GF-D8 (cell line): Measurements from ENCODE around the gene PYGO2.
"Not testable (repeated sequence)": the region's sequence is repeated elsewhere in the genome, so short reads cannot be mapped to it uniquely, and the experiment has no call there.

Source experiments
- DNase-seq: peaks from one replicate; lab custom pipeline; 2025; lab: John Stamatoyannopoulos, UW

Gene PYGO2

DNA sequence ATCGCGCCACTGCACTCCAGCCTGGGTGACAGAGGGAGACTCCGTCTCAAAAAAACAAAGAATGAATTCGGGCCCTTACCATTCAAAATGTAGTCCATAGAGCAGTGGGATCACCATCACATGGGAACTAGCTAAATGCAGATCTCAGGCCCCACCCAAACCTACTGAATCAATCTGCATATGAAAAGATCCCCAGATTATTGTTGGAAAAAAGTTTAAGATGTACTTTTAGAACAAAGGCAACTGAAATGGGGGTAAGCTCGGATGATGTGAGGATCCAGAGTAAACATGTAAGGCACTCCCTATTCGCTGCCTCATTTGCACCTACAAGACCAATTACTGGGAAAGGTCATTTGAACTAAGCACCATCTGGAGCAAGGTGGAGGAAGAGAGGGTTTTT, 20.8 kb upstream of the PYGO2 start:
- no peak for DNase-seq

DNA sequence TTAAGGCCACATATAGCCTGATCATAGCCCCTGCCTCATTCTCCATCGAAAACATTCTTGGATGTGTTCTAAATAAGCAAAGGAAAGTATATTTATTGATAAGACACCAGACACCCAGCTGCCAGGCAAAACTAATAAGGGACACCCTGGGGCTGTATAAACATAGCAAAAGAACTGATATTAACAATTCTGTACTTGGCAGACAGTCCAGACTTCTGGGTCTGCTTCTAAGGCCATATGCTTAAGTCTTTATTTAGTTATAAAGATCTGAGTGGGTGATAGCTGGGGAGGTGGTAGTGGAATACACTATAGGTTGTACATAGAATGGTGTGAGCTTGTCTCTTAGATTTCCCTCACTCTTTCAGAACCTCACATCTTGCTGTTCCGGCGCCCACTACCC, 16.8 kb upstream of the PYGO2 start:
- no peak for DNase-seq

DNA sequence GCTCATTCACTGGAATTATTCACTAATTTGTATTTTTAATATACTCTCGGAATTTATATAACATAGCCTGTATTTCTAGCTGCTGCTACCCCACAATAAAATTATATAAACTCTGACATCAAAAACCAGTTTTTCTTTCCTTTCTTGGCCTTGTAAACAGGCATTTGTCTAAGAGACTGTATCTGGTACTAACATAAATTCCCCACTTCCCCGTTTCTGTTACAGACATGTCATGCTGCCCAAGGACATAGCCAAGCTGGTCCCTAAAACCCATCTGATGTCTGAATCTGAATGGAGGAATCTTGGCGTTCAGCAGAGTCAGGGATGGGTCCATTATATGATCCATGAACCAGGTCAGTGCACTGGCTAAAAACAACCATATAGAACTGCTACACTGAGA, 16.2 kb upstream of the PYGO2 start:
- not testable (repeated sequence) for DNase-seq

DNA sequence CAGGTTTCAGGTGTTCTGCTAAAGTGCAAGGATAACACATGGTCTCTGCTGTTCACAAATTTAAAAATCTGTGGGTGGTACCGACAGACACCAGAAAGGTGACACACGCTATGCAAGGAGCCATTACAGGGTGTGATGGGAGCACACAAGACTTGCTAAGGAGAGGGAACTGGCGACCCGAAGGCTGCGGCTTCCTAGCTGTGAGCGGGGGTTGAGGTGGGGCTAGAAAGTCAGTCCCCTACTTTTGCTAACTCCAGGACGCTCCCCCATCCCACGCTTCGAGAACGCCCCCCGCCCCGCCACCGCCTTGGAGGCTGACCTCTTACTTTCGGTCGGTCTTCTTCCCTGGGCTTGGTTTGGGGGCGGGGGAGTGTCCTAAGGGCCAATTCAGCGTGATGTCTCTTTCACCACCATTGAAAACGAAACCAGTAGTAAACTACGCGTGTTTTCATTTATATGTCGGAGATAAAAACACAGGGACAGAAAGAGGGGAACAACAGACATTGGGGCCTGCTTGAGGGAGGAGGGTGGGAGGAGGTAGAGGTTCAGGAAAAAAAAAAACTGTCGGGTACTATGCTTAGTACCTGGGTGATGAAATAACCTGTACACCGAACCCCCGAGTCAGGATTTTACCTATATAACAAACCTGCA, 14.0 kb upstream of the PYGO2 start:
- no peak for DNase-seq

DNA sequence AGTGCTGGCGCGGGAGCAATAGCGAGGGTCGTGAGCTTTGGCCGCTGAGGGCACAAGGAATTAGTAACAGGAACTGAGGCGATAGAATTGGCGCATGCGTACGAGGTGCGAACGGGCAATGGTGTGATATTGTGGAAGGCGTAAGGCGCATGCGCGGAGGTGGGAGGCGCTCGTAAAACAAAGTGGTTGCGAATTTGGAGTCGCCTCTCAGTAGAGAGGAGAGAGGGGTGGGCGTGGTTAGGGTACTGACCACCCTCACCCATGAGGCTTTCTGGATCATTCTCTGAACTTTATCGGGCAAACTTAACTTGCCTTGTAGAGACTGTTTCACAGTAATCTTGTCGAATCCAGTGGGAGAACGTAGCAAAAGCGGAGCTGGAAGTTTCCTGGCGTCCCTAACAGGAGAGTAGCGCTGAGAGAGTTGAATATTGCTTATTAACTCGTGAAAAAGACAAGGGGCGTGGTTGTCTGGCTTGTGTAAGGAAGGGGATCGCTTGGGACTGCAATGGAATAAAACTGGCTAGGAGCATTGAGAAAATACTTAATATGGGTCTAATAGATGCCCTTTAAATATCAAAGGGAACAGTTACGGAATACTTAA, 13.3 kb upstream of the PYGO2 start:
- peak; percentile 89 for DNase-seq

DNA sequence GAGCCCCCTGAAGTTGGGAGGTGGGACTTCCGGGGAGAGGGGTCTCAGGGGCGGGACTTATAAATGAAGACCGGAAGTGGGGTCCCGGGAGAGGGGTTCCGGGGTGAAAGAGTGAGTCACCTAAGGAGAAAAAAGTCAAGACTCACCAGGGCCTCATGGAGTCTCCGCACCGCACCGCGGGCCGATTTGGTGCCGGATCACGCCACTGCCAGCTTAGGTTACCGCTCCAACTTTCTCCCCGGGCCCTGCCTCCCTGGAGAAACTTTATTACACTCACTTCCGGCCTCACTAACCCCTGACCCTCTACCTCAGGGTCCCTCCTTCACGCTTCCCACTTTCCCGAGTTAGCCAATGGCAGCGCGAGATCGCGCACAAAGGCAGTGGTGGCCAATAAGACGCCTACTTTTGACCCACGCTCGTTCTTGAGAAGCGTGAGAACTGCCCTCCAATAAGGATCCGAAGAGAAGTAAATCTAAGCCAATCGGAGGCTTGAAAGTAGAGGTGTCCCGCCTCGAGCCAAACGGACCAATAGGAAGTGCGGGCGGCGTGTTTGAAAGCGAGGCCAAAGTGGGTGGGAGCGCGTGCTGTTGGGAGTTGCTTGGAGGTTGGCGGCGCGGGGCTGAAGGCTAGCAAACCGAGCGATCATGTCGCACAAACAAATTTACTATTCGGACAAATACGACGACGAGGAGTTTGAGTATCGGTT, 12.7 kb upstream of the PYGO2 start, which contains the start of gene CKS1B:
CKS1B (plus strand) TSS at position 580 of the 706 bp plus-strand sequence; CDS start at position 645, 65 bp downstream.
- peak; percentile 99 for DNase-seq

DNA sequence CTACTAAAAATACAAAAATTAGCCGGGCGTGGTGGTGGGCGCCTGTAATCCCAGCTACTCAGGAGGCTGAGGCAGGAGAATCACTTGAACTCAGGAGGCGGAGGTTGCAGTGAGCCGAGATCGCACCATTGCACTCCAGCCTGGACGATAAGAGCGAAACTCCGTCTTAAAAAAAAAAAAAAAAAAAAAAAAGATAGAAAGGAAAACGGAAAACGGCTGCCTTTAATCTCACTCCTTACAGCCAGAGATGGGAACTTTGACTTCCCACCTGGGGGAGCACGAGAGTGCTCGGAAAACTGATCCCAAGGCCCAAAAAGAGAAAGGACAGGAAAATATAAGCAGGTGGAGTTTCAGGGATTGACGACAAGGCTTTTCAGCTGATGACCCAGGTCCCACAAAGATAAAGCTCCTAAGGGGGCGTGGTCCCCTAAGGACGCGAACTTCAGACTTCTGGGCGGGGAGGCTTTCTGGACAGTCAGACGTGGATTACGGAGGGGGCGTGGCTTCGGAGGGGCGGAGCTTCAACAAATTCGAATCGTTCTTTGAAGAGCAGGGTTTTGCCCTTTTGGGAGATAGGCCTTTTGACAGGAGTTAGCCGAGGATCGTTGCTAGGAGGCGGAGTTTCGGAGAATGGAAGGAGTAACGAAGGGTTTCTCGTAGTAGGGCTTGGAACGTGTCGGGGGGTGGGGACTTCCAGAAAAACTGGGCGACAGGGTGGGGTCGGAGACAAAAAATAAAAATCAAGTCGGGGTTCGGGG, 11.9 kb upstream of the PYGO2 start:
- peak; percentile 79 for DNase-seq

DNA sequence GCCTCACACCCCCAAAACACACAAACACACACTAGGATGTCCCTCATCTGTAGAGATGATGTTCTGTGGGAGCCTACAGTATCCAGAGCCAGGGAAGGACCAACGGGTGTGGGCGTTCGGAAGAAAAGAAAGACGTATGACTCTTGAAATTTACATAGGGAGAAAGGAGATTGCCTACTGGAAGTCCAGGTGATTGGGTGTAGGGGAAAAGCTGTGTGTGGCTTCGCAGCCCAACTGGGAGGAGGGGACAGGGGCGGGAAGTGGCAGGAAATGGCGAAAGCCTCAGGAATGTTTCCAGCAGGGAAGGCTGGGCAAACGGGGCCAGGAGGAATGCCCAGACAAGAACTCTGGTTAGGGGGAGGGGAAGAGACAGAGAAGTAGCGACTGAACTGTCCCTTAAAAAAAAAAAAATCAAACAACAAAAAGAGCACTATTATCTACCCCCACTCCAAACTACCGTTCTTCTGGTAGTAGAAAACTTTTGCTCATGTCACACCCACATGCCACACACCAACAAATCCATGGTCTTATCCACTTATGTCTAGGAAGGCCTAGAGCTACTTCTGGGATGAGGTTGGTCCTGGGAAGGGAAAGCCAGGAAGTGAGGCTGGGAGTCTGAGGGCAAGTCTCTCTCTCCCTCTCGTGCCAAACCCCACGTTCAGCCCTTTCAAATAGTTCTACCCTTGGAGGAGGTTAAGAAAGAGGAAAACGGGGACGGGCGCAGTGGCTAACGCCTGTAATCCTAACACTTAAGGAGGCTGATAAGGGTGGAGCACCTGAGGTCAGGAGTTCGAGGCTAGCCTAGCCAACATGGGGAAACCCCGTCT, 11.1 kb upstream of the PYGO2 start:
- DNase-seq, result no peak

DNA sequence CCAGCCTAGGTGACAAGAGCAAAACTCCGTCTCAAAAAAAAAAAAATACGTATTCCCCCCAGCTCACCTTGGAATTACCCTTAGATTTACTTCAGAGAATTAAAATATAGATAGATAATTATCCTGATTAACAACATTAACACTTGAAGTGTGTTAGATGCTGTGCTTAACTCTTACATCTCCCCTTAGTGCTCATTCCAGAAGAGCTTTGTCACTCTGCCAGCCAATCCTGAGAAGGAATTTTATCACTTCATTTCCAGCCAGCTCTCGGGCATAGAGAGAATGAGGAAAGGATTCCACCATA, 10.6 kb upstream of the PYGO2 start:
- DNase-seq, result no peak

DNA sequence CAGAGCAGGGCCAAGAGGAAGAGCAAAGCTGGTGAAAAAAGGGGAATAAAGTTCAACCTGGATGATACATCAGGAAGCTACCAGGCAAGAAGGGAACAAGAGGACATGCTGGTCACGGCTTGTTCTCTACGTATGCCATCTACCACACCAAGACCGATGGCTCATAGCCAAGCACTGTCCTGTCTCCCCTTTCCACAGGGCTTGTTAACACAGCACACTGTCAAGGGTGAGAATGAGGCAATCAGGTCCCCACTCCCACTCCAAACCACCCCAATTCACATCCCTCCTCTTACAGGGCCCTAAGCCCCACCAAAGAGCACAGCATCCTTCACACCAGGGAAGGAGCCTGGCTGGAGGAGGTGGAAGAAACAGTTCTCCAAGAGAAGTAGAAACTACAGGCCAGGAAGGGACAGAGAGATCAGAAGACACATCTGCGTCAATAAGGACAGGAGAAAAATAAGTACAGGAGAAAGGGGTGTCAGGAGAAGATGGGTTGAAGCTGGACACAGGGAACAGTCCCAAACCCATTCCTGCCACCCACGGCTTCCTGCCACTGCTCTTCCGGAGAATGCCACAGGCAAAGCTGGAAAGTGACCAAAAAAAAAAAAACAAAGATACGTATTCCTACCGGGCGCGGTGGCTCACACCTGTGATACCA, 9.9 kb upstream of the PYGO2 start:
- DNase-seq, result no peak

DNA sequence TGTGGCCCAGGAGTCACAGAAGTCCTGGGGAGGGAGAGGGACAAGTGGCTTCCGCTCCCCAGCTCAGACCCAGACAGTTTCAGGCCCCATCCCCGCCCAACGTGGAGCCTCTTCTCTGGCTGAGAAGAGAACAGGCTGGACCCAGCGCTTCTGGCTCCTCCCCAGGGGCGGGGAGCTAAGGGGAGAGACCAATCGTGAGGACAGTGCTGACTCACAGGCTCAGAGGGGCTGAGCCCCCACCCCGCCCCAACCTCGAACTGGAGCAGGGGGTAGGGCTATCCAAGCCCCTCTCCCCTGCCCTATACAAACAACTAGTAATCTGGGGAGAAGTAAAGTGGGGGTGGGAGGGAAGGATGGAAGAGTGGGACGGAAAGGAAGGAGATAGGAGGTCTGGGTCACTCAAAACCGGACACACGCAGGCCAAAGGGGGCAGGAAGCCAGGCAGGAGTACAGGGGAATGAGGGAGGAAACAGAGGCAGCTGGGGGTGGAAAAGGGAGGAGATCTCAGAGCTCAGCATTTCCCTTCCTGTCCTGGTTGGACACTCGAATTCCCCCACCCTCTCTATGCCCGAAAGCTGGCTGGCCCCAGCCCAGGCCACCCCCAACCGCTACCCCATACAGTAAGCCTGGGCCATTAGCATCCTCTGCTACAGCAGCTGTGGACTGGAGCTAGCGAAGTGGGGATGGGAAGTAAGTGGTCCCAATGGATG, 9.2 kb upstream of the PYGO2 start, which contains the start of gene SHC1:
SHC1 (minus strand) TSS at position 117 of the 710 bp plus-strand sequence. CDS start 221 bp downstream, outside the sequence.
- no peak for DNase-seq

DNA sequence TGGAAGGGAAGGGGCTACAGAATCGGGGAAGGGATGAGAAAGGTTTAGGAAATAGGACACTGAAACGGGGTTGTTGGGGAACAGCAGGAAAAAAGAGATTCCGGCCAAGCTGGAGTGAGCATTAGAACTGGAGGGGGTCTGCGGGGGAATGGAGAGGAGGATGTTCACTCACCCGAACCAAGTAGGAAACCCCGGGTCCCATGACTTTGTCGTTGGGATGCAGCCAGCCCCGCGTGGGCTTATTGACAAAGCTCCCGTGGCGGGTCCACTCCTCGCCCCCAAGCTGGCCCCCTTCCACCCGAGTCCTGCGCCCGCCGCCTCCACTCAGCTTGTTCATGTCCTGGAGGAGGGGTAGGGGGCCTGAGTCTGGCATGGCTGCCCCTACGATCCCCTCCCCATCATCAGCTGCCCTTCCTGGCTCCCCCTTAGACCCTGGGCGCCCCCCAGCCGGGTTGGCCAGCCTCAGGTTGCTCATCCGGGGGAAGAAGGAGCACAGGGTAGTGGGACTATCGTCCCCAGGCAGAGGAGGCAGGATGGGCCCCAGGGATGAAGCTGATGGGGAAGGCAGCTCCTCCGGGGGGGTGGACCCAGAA, 8.4 kb upstream of the PYGO2 start:
- no peak for DNase-seq

DNA sequence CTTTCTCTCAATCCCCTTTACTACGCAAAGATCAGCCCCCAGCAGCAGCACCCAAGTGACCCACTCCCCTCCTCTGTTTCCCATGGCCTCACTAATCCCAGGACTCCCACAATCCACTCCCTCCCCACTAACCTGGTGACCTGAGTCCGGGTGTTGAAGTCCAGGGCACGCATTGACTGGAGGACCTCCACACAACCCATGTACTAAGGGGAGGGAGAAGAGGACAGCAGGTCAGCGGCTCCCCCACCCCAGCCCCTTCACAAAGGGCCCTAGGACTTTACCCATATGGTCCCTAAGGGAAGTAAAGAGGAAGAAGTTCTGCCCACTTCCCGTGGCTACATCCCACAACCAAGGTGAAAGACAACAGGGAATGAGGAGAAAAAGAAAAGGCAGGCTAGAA, 7.7 kb upstream of the PYGO2 start:
- DNase-seq, result no peak

DNA sequence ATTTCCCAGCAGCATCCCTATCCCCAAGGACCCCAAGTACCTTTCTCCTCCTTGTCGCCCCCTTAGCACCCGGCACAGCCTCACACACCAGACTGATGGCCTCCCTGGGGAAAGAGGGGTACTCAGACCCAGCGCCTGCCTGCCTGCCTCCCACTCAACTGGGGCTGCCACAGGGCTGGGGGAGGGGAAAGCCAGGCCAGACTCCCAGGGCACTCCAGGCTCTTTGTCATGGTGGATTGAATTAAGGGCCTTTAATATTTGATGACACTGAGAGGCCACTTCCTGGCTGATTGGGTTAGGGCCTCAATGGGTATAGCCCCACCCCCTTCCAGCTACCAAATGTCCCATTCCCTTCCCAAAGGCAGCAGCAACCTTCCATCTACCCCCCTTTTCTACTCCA, 7.1 kb upstream of the PYGO2 start:
- DNase-seq, result no peak

DNA sequence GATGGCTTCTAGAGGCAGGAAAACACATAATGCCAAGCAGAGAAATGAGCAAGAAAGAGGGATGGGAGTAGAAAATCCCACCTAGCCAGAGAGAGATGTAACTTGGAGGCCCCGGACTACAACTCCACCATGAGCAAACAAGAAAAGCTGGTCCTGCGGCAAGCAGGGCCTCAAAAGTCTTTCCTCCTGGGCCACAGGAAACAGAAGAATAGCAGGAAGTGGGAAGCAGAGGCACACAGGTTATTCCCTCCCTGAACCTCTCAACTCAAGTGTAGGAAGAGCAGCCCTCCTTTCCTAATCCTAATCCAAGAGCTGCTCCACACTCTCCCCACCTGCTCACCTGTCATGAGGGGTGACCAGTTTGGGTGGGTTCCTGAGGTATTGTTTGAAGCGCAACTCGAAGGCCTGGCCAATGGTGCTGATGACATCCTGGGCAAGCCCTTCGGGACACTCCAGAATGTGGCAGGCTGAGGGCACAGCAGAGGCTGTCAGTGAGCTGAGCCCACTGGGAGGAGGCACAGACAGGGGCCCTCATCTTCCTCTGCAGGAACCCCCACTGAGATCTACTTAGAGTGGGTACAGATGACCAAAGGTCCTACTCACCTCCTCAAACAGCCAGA, 5.9 kb upstream of the PYGO2 start:
- DNase-seq, result no peak

DNA sequence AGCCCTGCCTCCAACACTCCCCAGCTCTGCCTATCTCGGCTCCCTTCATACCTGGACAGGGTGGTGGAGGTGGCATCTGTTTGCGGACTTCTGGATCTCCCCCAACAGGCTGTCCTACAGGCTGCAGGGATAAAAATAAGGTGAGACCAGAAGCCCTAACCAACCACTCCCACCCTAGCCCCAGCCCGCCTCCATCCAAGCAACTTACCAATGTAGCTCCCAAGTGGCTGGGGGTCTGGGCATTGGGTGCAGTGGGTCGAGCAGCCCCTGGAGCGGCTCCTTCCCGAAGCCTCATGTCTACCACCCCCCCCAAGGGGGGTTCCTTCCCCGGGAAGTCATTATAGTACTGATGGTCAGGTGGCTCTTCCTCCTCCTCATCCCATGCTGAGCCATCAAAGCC, 4.5 kb upstream of the PYGO2 start:
- no peak for DNase-seq

DNA sequence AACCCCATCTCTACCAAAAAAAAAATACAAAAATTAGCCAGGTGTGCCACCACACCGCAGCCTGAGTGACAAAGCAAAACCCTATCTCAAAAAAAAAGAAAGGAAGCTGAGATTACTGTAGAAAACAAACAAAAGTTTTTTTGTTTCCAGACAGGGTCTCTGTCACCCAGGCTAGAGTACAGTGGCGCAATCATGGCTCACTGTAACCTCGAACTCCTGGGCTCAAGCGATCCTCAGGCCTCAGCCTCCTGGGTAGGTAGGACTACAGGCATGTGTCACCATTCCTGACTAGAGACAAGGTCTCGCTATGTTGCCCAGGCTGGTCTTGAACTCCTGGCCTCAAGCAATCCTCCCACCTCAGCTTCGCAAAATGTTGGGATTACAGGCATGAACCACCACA, 2.8 kb upstream of the PYGO2 start:
- DNase-seq, result no peak

DNA sequence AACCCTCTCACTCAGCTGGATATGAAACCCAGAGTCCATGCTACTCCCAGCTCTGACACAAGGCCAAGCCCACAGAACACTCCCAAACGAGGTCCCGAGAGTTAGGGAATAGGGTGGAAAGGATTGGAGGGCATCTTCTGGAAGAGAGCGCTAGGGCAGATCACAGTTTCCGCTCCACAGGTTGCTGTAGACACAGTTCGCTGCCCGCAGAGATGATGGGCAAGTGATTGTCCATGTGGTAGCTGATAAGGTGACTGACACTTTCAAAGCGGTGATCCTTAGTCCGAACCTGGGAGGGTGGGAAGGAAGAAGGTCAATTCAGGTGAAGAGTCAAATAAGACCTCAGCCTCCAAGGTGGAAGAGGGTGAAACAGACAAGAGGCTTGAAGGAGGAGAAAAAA, 2.1 kb upstream of the PYGO2 start:
- DNase-seq, result no peak

DNA sequence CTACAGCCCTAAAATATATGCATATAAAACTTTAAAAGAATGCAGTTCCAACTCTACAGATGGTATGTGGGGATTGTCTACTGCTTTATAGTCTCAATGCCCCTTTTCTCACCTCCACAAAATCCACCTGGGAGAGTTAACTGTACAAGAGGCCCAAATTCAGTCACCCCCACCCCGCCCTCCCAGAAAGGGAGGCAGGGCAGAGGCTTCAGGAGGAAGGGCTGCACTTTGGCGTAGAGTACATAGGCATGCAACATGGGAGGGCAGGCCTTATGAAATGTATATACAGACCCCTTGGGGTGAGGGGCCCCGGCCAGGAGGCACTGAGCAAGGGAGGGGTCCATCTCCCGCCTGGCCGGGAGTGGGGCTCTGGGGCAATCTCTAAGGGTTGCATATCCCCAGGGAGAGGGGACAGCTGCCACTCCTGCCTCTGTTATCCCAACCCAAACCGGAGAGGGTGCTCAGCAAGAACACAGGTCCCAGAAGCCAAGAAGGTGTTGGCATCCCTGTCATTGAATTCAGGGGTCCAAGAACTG, 1.3 kb upstream of the PYGO2 start:
- DNase-seq, result no peak
